ENCODE data around the gene B2M.
A peak's percentile ranks its signal among the peaks of the same experiment; 100 is the strongest.
"Not testable (repeated sequence)": the region's sequence is repeated elsewhere in the genome, so short reads cannot be mapped to it uniquely, and the experiment has no call there.

The B2M gene

GRCh38 chr15:44700676-44701075, 10.6 kb upstream of the B2M start:
- DNase-seq: not testable (repeated sequence)

- no peak for DNase-seq
These were observed 5.3 kb upstream of the B2M start for GRCh38 chr15:44705986-44706385.

DNA sequence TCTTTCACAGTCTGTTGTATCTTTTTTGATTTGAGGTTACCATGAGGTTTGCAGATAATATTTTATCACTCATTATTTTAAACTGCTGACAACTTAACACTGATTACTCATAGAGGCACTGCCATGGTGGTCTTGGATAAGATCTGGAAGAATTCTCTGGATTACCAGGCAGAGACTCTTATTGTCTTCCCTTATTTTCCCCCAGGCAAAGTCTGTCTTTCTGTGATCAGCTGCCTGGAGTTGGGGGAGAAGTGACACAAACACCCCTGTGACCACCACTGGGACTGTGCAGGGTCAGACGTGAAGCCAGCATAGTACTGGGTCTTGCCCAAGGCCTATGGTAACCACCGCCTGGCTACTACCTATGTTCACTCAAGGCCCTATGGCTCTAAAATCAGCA, 4.9 kb upstream of the B2M start:
- no peak for DNase-seq

GRCh38 chr15:44706946-44707636, 4.2 kb upstream of the B2M start:
- DNase-seq: no peak

- DNase-seq: peak; percentile 35
These were observed 851 bp upstream of the B2M start for GRCh38 chr15:44710236-44711095.

DNA sequence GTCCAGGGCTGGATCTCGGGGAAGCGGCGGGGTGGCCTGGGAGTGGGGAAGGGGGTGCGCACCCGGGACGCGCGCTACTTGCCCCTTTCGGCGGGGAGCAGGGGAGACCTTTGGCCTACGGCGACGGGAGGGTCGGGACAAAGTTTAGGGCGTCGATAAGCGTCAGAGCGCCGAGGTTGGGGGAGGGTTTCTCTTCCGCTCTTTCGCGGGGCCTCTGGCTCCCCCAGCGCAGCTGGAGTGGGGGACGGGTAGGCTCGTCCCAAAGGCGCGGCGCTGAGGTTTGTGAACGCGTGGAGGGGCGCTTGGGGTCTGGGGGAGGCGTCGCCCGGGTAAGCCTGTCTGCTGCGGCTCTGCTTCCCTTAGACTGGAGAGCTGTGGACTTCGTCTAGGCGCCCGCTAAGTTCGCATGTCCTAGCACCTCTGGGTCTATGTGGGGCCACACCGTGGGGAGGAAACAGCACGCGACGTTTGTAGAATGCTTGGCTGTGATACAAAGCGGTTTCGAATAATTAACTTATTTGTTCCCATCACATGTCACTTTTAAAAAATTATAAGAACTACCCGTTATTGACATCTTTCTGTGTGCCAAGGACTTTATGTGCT, 527 bp downstream of the B2M start:
- DNase-seq: peak; percentile 68

DNA sequence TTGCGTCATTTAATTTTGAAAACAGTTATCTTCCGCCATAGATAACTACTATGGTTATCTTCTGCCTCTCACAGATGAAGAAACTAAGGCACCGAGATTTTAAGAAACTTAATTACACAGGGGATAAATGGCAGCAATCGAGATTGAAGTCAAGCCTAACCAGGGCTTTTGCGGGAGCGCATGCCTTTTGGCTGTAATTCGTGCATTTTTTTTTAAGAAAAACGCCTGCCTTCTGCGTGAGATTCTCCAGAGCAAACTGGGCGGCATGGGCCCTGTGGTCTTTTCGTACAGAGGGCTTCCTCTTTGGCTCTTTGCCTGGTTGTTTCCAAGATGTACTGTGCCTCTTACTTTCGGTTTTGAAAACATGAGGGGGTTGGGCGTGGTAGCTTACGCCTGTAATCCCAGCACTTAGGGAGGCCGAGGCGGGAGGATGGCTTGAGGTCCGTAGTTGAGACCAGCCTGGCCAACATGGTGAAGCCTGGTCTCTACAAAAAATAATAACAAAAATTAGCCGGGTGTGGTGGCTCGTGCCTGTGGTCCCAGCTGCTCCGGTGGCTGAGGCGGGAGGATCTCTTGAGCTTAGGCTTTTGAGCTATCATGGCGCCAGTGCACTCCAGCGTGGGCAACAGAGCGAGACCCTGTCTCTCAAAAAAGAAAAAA, 1.2 kb downstream of the B2M start:
- peak; percentile 72 for DNase-seq

- DNase-seq: no peak
These were observed 2.0 kb downstream of the B2M start for GRCh38 chr15:44713006-44713966.

- DNase-seq: peak; percentile 21
These were observed 4.0 kb downstream of the B2M start for GRCh38 chr15:44715142-44715796.

DNA sequence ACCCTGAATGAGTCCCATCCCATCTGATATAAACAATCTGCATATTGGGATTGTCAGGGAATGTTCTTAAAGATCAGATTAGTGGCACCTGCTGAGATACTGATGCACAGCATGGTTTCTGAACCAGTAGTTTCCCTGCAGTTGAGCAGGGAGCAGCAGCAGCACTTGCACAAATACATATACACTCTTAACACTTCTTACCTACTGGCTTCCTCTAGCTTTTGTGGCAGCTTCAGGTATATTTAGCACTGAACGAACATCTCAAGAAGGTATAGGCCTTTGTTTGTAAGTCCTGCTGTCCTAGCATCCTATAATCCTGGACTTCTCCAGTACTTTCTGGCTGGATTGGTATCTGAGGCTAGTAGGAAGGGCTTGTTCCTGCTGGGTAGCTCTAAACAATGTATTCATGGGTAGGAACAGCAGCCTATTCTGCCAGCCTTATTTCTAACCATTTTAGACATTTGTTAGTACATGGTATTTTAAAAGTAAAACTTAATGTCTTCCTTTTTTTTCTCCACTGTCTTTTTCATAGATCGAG, 4.5 kb downstream of the B2M start:
- no peak for DNase-seq

GRCh38 chr15:44716983-44717602, 5.8 kb downstream of the B2M start:
- DNase-seq: no peak

DNA sequence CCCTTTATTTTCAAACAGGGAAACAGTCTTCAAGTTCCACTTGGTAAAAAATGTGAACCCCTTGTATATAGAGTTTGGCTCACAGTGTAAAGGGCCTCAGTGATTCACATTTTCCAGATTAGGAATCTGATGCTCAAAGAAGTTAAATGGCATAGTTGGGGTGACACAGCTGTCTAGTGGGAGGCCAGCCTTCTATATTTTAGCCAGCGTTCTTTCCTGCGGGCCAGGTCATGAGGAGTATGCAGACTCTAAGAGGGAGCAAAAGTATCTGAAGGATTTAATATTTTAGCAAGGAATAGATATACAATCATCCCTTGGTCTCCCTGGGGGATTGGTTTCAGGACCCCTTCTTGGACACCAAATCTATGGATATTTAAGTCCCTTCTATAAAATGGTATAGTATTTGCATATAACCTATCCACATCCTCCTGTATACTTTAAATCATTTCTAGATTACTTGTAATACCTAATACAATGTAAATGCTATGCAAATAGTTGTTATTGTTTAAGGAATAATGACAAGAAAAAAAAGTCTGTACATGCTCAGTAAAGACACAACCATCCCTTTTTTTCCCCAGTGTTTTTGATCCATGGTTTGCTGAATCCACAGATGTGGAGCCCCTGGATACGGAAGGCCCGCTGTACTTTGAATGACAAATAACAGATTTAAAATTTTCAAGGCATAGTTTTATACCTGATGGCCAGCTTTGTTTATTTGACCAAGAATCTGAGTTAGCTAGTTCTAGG, 7.0 kb downstream of the B2M start:
- DNase-seq: no peak

DNA sequence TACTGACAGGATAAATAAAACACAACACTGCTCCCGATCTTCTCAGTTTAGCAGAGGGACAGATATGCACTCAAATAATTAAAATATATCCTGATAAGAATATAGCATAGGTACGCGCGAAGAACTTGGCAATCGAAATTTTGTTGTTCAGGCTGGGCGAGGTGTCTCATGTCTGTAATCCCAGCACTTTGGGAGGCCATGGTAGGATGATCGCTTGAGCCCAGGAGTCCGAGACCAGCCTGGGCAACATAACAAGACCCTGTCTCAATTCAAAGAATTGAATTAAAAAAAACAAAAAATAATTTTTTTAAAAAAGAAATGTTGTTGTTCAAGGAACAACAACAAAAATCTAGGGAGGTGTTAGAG, 7.6 kb downstream of the B2M start:
- no peak for DNase-seq

- peak; percentile 62 for DNase-seq
These were observed 8.1 kb downstream of the B2M start for GRCh38 chr15:44719293-44719999.

DNA sequence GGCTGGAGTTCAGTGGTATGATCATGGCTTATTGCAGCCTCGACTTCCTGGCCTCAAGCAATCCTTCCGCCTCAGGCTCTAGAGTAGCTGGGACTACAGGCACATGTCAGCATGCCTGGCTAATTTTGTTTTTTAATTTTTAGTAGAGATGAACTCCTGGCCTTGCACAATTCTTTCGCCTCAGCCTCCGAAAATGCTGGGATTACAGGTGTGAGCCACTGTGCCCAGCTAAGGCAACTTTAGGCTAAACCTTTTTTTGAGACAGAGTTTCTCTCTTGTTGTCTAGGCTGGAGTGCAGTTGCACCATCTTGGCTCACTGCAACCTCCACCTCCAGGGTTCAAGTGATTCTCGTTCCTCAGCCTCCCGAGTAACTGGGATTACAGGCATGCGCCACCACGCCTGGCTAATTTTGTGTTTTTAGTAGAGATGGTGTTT, 8.7 kb downstream of the B2M start:
- DNase-seq: peak; percentile 24

DNA sequence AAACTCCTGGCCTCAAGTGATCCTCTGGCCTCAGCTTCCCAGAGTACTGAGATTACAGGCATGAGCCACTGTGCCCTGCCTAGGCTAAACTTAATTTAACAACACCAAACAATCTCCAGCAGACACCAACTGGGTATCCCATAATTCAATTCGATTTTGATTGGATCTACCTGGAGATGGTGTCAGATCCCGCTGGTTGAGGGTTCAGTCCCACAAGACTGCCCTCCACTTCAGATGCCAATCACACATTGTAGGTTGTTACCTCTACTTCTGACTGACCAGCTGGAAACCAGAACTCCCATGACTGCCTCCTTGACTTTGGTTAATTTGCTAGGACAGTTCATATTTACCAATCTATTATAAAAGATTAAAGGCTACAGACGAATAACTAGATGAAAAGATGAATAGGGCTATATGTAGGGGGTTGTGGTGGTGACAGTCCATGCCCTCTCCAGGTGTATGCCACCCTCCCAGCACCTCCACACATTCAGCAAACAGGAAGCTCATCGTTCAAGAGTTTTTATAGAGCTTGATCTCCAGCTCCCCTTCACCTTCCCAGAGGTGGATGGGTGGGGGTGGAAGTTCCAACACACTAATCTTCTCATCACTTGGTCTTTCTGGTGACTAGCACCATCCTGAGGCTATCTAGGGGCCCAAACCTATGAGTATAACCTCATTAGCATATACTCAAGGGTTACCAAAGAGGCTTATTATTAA, 9.3 kb downstream of the B2M start:
- DNase-seq: no peak

- DNase-seq: no peak
These were observed 10.7 kb downstream of the B2M start for GRCh38 chr15:44722011-44722410.

- no peak for DNase-seq
These were observed 14.8 kb downstream of the B2M start for GRCh38 chr15:44726136-44726535.
